Neural cell (in vitro differentiated cells): Measurements from ENCODE around the gene LIPC.

Experiments used
- CTCF ChIP-seq: fragments of 450-650 bp; IDR thresholded peaks from 2 replicates; pipeline ENCODE4 v1.5.1; 2014; ENCODE audit warnings: antibody characterized with exemption, mild to moderate bottlenecking, moderate library complexity; ENCODE audit not compliant: poor library complexity, severe bottlenecking
- EP300 ChIP-seq: fragments of 450-650 bp; conservative IDR thresholded peaks from 2 replicates; pipeline ENCODE4 v1.6.1; 2014; ENCODE audit warnings: antibody characterized with exemption, mild to moderate bottlenecking, moderate library complexity; ENCODE audit not compliant: poor library complexity, severe bottlenecking
- EZH2 ChIP-seq: fragments of 200-600, 300-800 bp; shearing (Covaris generic), sonication (generic); IDR thresholded peaks from 2 replicates; pipeline ENCODE4 v1.6.1; 2014; ENCODE audit warnings: antibody characterized with exemption, low read length, borderline replicate concordance, mild to moderate bottlenecking; ENCODE audit not compliant: insufficient read depth, poor library complexity, severe bottlenecking
- MXI1 ChIP-seq: fragments of 450-650 bp; conservative IDR thresholded peaks from 2 replicates; pipeline ENCODE4 v1.6.1; 2014; ENCODE audit warnings: antibody characterized with exemption, mild to moderate bottlenecking; ENCODE audit not compliant: poor library complexity, severe bottlenecking
- POLR2AphosphoS5 ChIP-seq: IDR thresholded peaks from 2 replicates; pipeline ENCODE4 v1.6.1; 2012
- RAD21 ChIP-seq: fragments of 450-650 bp; conservative IDR thresholded peaks from 2 replicates; pipeline ENCODE4 v1.6.1; 2014; ENCODE audit warnings: antibody characterized with exemption, mild to moderate bottlenecking, moderate library complexity
- REST ChIP-seq: IDR thresholded peaks from 2 replicates; pipeline ENCODE4 v1.6.1; 2012; ENCODE audit warnings: borderline replicate concordance
- SMC3 ChIP-seq: fragments of 450-650 bp; conservative IDR thresholded peaks from 2 replicates; pipeline ENCODE4 v1.6.1; 2014; ENCODE audit warnings: antibody characterized with exemption, mild to moderate bottlenecking, moderate library complexity; ENCODE audit not compliant: poor library complexity
- TAF1 ChIP-seq: IDR thresholded peaks from 2 replicates; pipeline ENCODE4 v1.6.1; 2012; ENCODE audit warnings: low read depth

GRCh38 chr15:58593870-58594269 lies 162.1 kb downstream of the LIPC start:
- TF ChIP-seq CTCF (no peak), REST (no peak), POLR2AphosphoS5 (no peak), EZH2 (no peak), MXI1 (no peak), RAD21 (no peak), TAF1 (no peak), EP300 (no peak), SMC3 (no peak)
